Hepatocyte (in vitro differentiated cells): Measurements from ENCODE around the gene MAPK8IP3. TPM values are rescaled to one million over a fixed set of nuclear protein-coding genes. Genes with fewer than 3 reads are reported as not detected.

Experiments used
- DNase-seq: peaks from one replicate; pipeline ENCODE4 v3.0.0-alpha.2; 2016; ENCODE audit warnings: low spot score
- H2AFZ ChIP-seq: fragments of 200-600 bp; sonication (generic); 2 replicates; pipeline ENCODE4 v1.6.0; 2016; ENCODE audit warnings: antibody characterized with exemption, mild to moderate bottlenecking
- H3K27ac ChIP-seq: fragments of 200-600 bp; sonication (generic); 2 replicates; pipeline ENCODE4 v1.5.1; 2016; ENCODE audit warnings: mild to moderate bottlenecking
- H3K27me3 ChIP-seq: fragments of 200-600 bp; sonication (generic); 2 replicates; pipeline ENCODE4 v1.6.1; 2016
- H3K36me3 ChIP-seq: fragments of 200-600 bp; sonication (generic); replicated peaks from 2 replicates; pipeline ENCODE4 v1.5.1; 2016; ENCODE audit warnings: low read depth; ENCODE audit not compliant: insufficient read depth
- H3K4me1 ChIP-seq: fragments of 200-600 bp; sonication (generic); 2 replicates; pipeline ENCODE4 v1.5.1; 2016; ENCODE audit warnings: mild to moderate bottlenecking, moderate library complexity; ENCODE audit not compliant: insufficient read depth
- H3K4me2 ChIP-seq: fragments of 200-600 bp; sonication (generic); 2 replicates; pipeline ENCODE4 v1.6.0; 2016
- H3K4me3 ChIP-seq: fragments of 200-600 bp; sonication (generic); 2 replicates; pipeline ENCODE4 v1.5.1; 2016; ENCODE audit warnings: mild to moderate bottlenecking
- H3K79me2 ChIP-seq: fragments of 200-600 bp; sonication (generic); 2 replicates; pipeline ENCODE4 v1.6.0; 2017; ENCODE audit warnings: mild to moderate bottlenecking
- H3K9me2 ChIP-seq: fragments of 200-600 bp; sonication (generic); replicated peaks from 2 replicates; pipeline ENCODE4 v1.6.0; 2017; ENCODE audit warnings: mild to moderate bottlenecking; ENCODE audit not compliant: insufficient read depth
- H3K9me3 ChIP-seq: fragments of 200-600 bp; sonication (generic); 2 replicates; pipeline ENCODE4 v1.5.1; 2016; ENCODE audit warnings: low read depth, mild to moderate bottlenecking
- H4K20me1 ChIP-seq: fragments of 200-600 bp; sonication (generic); 2 replicates; pipeline ENCODE4 v1.6.0; 2016; ENCODE audit warnings: mild to moderate bottlenecking; ENCODE audit not compliant: insufficient read depth, poor library complexity, severe bottlenecking
- CTCF ChIP-seq: fragments of 200-600 bp; sonication (generic); IDR thresholded peaks from 2 replicates; pipeline ENCODE4 v1.5.1; 2016; ENCODE audit warnings: antibody characterized with exemption, mild to moderate bottlenecking; ENCODE audit not compliant: poor library complexity
- EZH2 ChIP-seq: fragments of 200-600 bp; sonication (generic); IDR thresholded peaks from 2 replicates; pipeline ENCODE4 v1.6.1; 2016; ENCODE audit warnings: antibody characterized with exemption, mild to moderate bottlenecking, borderline replicate concordance
- EZH2phosphoT487 ChIP-seq: fragments of 200-600 bp; sonication (generic); IDR thresholded peaks from one replicate; pipeline ENCODE4 v1.6.1; 2018; ENCODE audit warnings: antibody characterized with exemption, mild to moderate bottlenecking, low read depth, moderate library complexity; ENCODE audit not compliant: unreplicated experiment, severe bottlenecking
- WGBS: methylation state at CpG from one replicate; pipeline ENCODE4 v1.1.6; 2016; ENCODE audit warnings: low lambda C conversion rate; ENCODE audit errors: missing lambda C conversion rate; 5-methylcytosine and 5-hydroxymethylcytosine counted together
- polyA plus RNA-seq: library from polyadenylated mRNA; unstranded; fragments of >200 nt; fragmentation: Nextera tagmentation; extraction: Ambion mirVana; gene quantifications from 2 replicates; pipeline ENCODE4 v1.2.1, GENCODE V29; 2016
- total RNA-seq: library from RNA; depleted of rRNA; stranded (reverse); fragments of >200 nt; gene quantifications from 2 replicates; pipeline ENCODE4 v1.2.3, GENCODE V29; 2014

MAPK8IP3 gene
- total and polyA plus RNA-seq, 2 experiments from 2014 or later, result 42.3 to 44.9 TPM

GRCh38 chr16:1678500-1679098 lies 27.4 kb upstream of the MAPK8IP3 start:
- Histone ChIP-seq H3K4me3 (peak overlapping the region; percentile 62), H3K9me2 (no peaks in the 10 kb centered on the region), H3K4me2 (peak overlapping the region; percentile 95), H3K4me1 (peaks cover 12% of the 10 kb centered on the region), H3K79me2 (peaks cover 51% of the 10 kb centered on the region), H3K27ac (peak overlapping the region; percentile 87), H3K36me3 (no peaks in the 10 kb centered on the region), H4K20me1 (peaks cover 3% of the 10 kb centered on the region), H3K9me3 (no peaks in the 10 kb centered on the region), H3K27me3 (no peaks in the 10 kb centered on the region), H2AFZ (peak overlapping the region; percentile 9)
- peak; percentile 75 for DNase-seq
- under 1% methylated on average over 20 of the region's 45 CpGs for WGBS
- TF ChIP-seq EZH2phosphoT487 (no peak), CTCF (peak; percentile 10)

GRCh38 chr16:1680361-1680760 lies 25.6 kb upstream of the MAPK8IP3 start:
- no peak overlapping the region for H2AFZ ChIP-seq
- peaks cover 12% of the 10 kb centered on the region for H3K4me1 ChIP-seq
- no peaks in the 10 kb centered on the region for H3K9me2 ChIP-seq
- H3K4me3 ChIP-seq, result no peak overlapping the region
- no peaks in the 10 kb centered on the region for H3K36me3 ChIP-seq
- peak overlapping the region; percentile 95 for H3K4me2 ChIP-seq
- H3K79me2 ChIP-seq, result peaks cover 68% of the 10 kb centered on the region
- no peaks in the 10 kb centered on the region for H3K27me3 ChIP-seq
- H4K20me1 ChIP-seq, result peaks cover 3% of the 10 kb centered on the region
- no peak overlapping the region for H3K27ac ChIP-seq
- WGBS, result 93% methylated on average over 14 of the region's 14 CpGs
- no peak for TF ChIP-seq EZH2phosphoT487
- no peak for TF ChIP-seq EZH2
- no peak for TF ChIP-seq CTCF
- no peaks in the 10 kb centered on the region for H3K9me3 ChIP-seq
- DNase-seq, result no peak

- Histone ChIP-seq H3K36me3 (no peaks in the 10 kb centered on the region), H4K20me1 (peaks cover 3% of the 10 kb centered on the region), H3K27me3 (no peaks in the 10 kb centered on the region), H3K4me1 (peaks cover 12% of the 10 kb centered on the region), H3K27ac (no peak overlapping the region), H3K4me2 (no peak overlapping the region), H2AFZ (no peak overlapping the region), H3K9me3 (no peaks in the 10 kb centered on the region), H3K79me2 (peaks cover 75% of the 10 kb centered on the region), H3K9me2 (no peaks in the 10 kb centered on the region), H3K4me3 (no peak overlapping the region)
- 94% methylated on average over 10 of the region's 10 CpGs for WGBS
- TF ChIP-seq CTCF (no peak), EZH2 (no peak), EZH2phosphoT487 (no peak)
- DNase-seq, result no peak
Measured at GRCh38 chr16:1681032-1681431, 25.0 kb upstream of the MAPK8IP3 start.
